HepG2 (cell line): Measurements from ENCODE around the gene AGFG1. TPM values are rescaled to one million over a fixed set of nuclear protein-coding genes. Genes with fewer than 3 reads are reported as not detected.
A peak's percentile ranks its signal among the peaks of the same experiment; 100 is the strongest.

ENCODE experiments used
- ATAC-seq: fragments of 200-7000 bp; cut with Tn5 transposase; 3 replicates; pipeline ENCODE4 v1.9.1; 2020; ENCODE audit warnings: mild to moderate bottlenecking, moderate library complexity
- BruUV-seq: library from RNA; stranded (reverse); fragments of 400-500 nt; replicated peaks from 2 replicates; lab custom pipeline; 2021; lab: Mats Ljungman, UMichigan
- CTCF ChIA-PET: fragments of 300-600 bp; formaldehyde crosslinking; extraction: SDS; loops from one replicate; lab custom pipeline; 2021; ENCODE audit warnings: low total read pairs, inconsistent platforms, low intra/inter-chr PET ratio; lab: Yijun Ruan, JAX
- POLR2A ChIA-PET: fragments of 350-600 bp; sonication (Branson Sonifier 250); formaldehyde crosslinking; loops from one replicate; lab custom pipeline; 2020; ENCODE audit warnings: antibody characterized with exemption, inconsistent platforms; lab: Yijun Ruan, JAX
- DNase-seq: peaks from one replicate; pipeline ENCODE4 v3.0.0-alpha.2; 2015; ENCODE audit warnings: low spot score
- FAIRE-seq: peaks from 3 replicates; lab custom pipeline; 2011; peaks lifted over from hg19 to GRCh38; lab: Jason Lieb, UNC
- H2AFZ ChIP-seq: one replicate; pipeline ENCODE4 v1.6.1; 2011; ENCODE audit warnings: low read length, inconsistent platforms
- H3K27ac ChIP-seq: fragments of 300-600 bp; 3 replicates; pipeline ENCODE4 v1.8.0; 2011; ENCODE audit warnings: mixed run types, mild to moderate bottlenecking, mixed read lengths, low read length, inconsistent platforms; ENCODE audit not compliant: insufficient read depth; ENCODE audit errors: extremely low read length
- H3K27me3 ChIP-seq, 2 experiments: fragments of 200-600 bp in 1 of 2; 2 replicates in 1 of 2; 3 replicates in 1 of 2; pipeline versions ENCODE4 v1.6.0 to v1.8.0; 2011; ENCODE audit warnings: low read length in 2 of 2, mild to moderate bottlenecking in 2 of 2, moderate library complexity in 2 of 2, inconsistent platforms in 1 of 2; ENCODE audit not compliant: insufficient read depth in 2 of 2, control insufficient read depth in 1 of 2
- H3K36me3 ChIP-seq, 2 experiments: fragments of 200-600 bp in 1 of 2; replicated peaks in 1 of 2; 2 replicates in 1 of 2; 3 replicates in 1 of 2; pipeline versions ENCODE4 v1.5.1 to v1.8.0; 2011; ENCODE audit warnings: low read length in 2 of 2, inconsistent platforms in 1 of 2; ENCODE audit not compliant: insufficient read depth in 2 of 2, control insufficient read depth in 1 of 2
- H3K4me1 ChIP-seq: 2 replicates; pipeline ENCODE4 v1.5.1; 2012; ENCODE audit warnings: low read length, inconsistent platforms; ENCODE audit not compliant: insufficient read depth
- H3K4me2 ChIP-seq: 2 replicates; pipeline ENCODE4 v1.6.0; 2011; ENCODE audit warnings: low read depth, low read length, inconsistent platforms
- H3K4me3 ChIP-seq, 3 experiments: fragments of 200-600 bp in 1 of 3; sonication (generic), shearing (Covaris generic) in 1 of 3; replicated peaks in 1 of 3; 2 replicates each; pipeline ENCODE4 v1.5.1; 2011 to 2016; ENCODE audit warnings: low read length in 3 of 3, inconsistent platforms in 2 of 3, low read depth in 2 of 3, mild to moderate bottlenecking in 2 of 3, control low read depth in 1 of 3, mixed read lengths in 1 of 3; ENCODE audit not compliant: insufficient read depth in 1 of 3
- H3K79me2 ChIP-seq: one replicate; pipeline ENCODE4 v1.6.1; 2011; ENCODE audit warnings: low read length, inconsistent platforms; ENCODE audit not compliant: insufficient read depth
- H3K9ac ChIP-seq: 2 replicates; pipeline ENCODE4 v1.6.0; 2011; ENCODE audit warnings: mild to moderate bottlenecking, low read depth, low read length, inconsistent platforms; ENCODE audit not compliant: insufficient read depth
- H3K9me3 ChIP-seq: 2 replicates; pipeline ENCODE4 v1.5.1; 2012; ENCODE audit warnings: mild to moderate bottlenecking, low read length
- H4K20me1 ChIP-seq: 2 replicates; pipeline ENCODE4 v1.6.0; 2011; ENCODE audit warnings: inconsistent platforms, mild to moderate bottlenecking, low read length, moderate library complexity; ENCODE audit not compliant: insufficient read depth
- CTCF ChIP-seq: sonication (generic); formaldehyde crosslinking; IDR thresholded peaks from 2 replicates; pipeline ENCODE4 v1.5.0; 2020; ENCODE audit warnings: mild to moderate bottlenecking, missing genetic modification reagents, moderate library complexity
- IRF1 ChIP-seq: sonication (generic); formaldehyde crosslinking; IDR thresholded peaks from 2 replicates; pipeline ENCODE4 v1.4.0; 2020; ENCODE audit warnings: low read depth, mild to moderate bottlenecking, missing genetic modification reagents
- RBAK ChIP-seq: sonication (generic); formaldehyde crosslinking; IDR thresholded peaks from 2 replicates; pipeline ENCODE4 v1.5.1; 2020; ENCODE audit warnings: mild to moderate bottlenecking, missing genetic modification reagents
- RCOR2 ChIP-seq: IDR thresholded peaks from 2 replicates; pipeline ENCODE4 v1.6.1; 2016; ENCODE audit warnings: missing biosample characterization, missing genetic modification reagents
- SOX6 ChIP-seq, 2 experiments: fragments of 450-650 bp in 1 of 2; sonication (generic) in 1 of 2; formaldehyde crosslinking in 1 of 2; IDR thresholded peaks; 2 replicates each; pipeline versions ENCODE4 v1.4.0 to v1.6.1; 2017 to 2020; ENCODE audit warnings: antibody characterized with exemption in 1 of 2, mild to moderate bottlenecking in 1 of 2, missing genetic modification reagents in 1 of 2
- STAG1 ChIP-seq: sonication (generic); formaldehyde crosslinking; IDR thresholded peaks from 2 replicates; pipeline ENCODE4 v1.4.0; 2020; ENCODE audit warnings: missing genetic modification reagents
- ZBTB8A ChIP-seq: sonication (generic); formaldehyde crosslinking; IDR thresholded peaks from 2 replicates; pipeline ENCODE4 v1.4.0; 2020; ENCODE audit warnings: mild to moderate bottlenecking, low read depth, missing genetic modification reagents, borderline replicate concordance
- ZNF138 ChIP-seq: sonication (generic); formaldehyde crosslinking; IDR thresholded peaks from 2 replicates; pipeline ENCODE4 v1.5.0; 2020; ENCODE audit warnings: mild to moderate bottlenecking, low read depth, missing genetic modification reagents
- ZNF639 ChIP-seq: conservative IDR thresholded peaks from 2 replicates; pipeline ENCODE4 v1.6.1; 2018; ENCODE audit warnings: missing genetic modification reagents
- WGBS: methylation state at CpG from one replicate; pipeline ENCODE4 v1.1.6; 2017; ENCODE audit warnings: low lambda C conversion rate; 5-methylcytosine and 5-hydroxymethylcytosine counted together
- in situ Hi-C: cut with HindIII; loops from 2 replicates; pipeline ENCODE4 v1.10.0; 2017; ENCODE audit warnings: low pct_unique_long_range_greater_than_20kb; ENCODE audit not compliant: extremely low pct_ligation_motif_present
- intact Hi-C: fragments of 100-400 bp; cut with micrococcal nuclease; formaldehyde crosslinking; loops from one replicate; pipeline ENCODE4 v1.10.0; 2022; ENCODE audit not compliant: unreplicated experiment
- polyA plus RNA-seq, 8 experiments: library from polyadenylated mRNA; depleted of rRNA in 3 of 8; stranded (reverse) in 7 of 8; unstranded in 1 of 8; fragments of >200 nt; fragmentation: Illumina TruSeq in 4 of 8; extraction: Trizol in 4 of 8; gene quantifications; 2 replicates each; pipeline versions ENCODE4 v1.2.1 to v1.2.3, GENCODE V29; 2011 to 2016; ENCODE audit warnings: low read depth in 4 of 8, missing spikeins in 1 of 8, mixed read lengths in 1 of 8; ENCODE audit not compliant: insufficient read depth in 1 of 8
- total RNA-seq, 5 experiments: library from RNA; depleted of rRNA; stranded (reverse); fragments of >200 nt; fragmentation: Illumina TruSeq; extraction: Trizol; gene quantifications; 2 replicates each; pipeline ENCODE4 v1.2.3, GENCODE V29; 2016; ENCODE audit warnings: low read depth in 1 of 5

AGFG1 gene
- total and polyA plus RNA-seq, 2 of the 13 experiments (the other 11 are each of a cell fraction or from before 2014, with no cell fraction given): 145 to 168 TPM

- no peak for TF ChIP-seq ZNF138
- TF ChIP-seq, all 625 proteins: peak for 5
Observed at GRCh38 chr2:227499627-227500300, 27.8 kb downstream of the AGFG1 start (continued).

GRCh38 chr2:227500301-227500630 is 28.3 kb downstream of the AGFG1 start:
- 87% methylated on average over 1 of the region's 1 CpG for WGBS
- in situ Hi-C loops (no loop called here), intact Hi-C loops (no loop called here)
- FAIRE-seq (peak; percentile 30), DNase-seq (peak; percentile 16)
- Histone ChIP-seq H3K27me3 (no peaks in the 10 kb centered on the region), H2AFZ (no peak overlapping the region), H3K36me3 (peaks cover 0 to 8% of the 10 kb centered on the region in 2 experiments; a peak in 2 of 5 replicates), H3K9ac (no peak overlapping the region), H3K27ac (no peak overlapping the region), H3K4me3 (no peak overlapping the region), H3K79me2 (peaks cover 95% of the 10 kb centered on the region)
- CTCF ChIA-PET: no interaction called here
- POLR2A ChIA-PET: interaction anchor here (0.8 kb wide), 1 partner anchor 11 kb away, joined by 3 read pairs; no protein-coding TSS in a partner anchor
- TF ChIP-seq CTCF (CRISPR knock-in tag) (peak; percentile 25; the same call in 1 of the 2 replicates), SOX6 (IDR thresholded peaks at IDR 0.05) (no peak), SOX6 (CRISPR knock-in tag; IDR thresholded peaks at IDR 0.05) (no peak), IRF1 (CRISPR knock-in tag) (no peak), RBAK (no peak), ZNF639 (CRISPR knock-in tag) (no peak), RCOR2 (CRISPR knock-in tag) (no peak), STAG1 (CRISPR knock-in tag) (peak; percentile 12; the same call in 1 of the 2 replicates), ZBTB8A (CRISPR knock-in tag) (no peak)
- TF ChIP-seq, all 625 proteins: peak for 2
- H3K4me2 ChIP-seq: no peak overlapping the region
- peak; percentile 83 for ATAC-seq
- no peaks in the 10 kb centered on the region for H3K9me3 ChIP-seq
- no TSS peak for BruUV-seq
- peaks cover 37% of the 10 kb centered on the region for H3K4me1 ChIP-seq
- peaks cover 32% of the 10 kb centered on the region for H4K20me1 ChIP-seq
